Central memory CD8-positive, alpha-beta T cell (primary cell): ENCODE measurements around the gene MED7.

Experiments used
- ATAC-seq: fragments of 150-1000 bp; cut with Tn5 transposase; replicated peaks from 2 replicates; pipeline ENCODE4 v1.10.0; 2022; ENCODE audit warnings: mild to moderate bottlenecking, moderate FRiP score, moderate number of reproducible peaks; ENCODE audit not compliant: poor library complexity, severe bottlenecking; ENCODE audit errors: extremely low read depth
- DNase-seq, 2 donors: peaks; one replicate each; pipeline ENCODE4 v3.0.0; 2021; ENCODE audit warnings: low spot score in 2 of 2
- H3K27ac Mint-ChIP-seq: one replicate; pipeline ENCODE4 v1.8.0; 2022; ENCODE audit warnings: low read depth, mild to moderate bottlenecking, moderate library complexity, mixed read lengths
- H3K27me3 Mint-ChIP-seq: one replicate; pipeline ENCODE4 v1.8.0; 2022; ENCODE audit warnings: mixed read lengths
- H3K36me3 Mint-ChIP-seq: one replicate; pipeline ENCODE4 v1.8.0; 2022; ENCODE audit warnings: mild to moderate bottlenecking, moderate library complexity, mixed read lengths; ENCODE audit not compliant: insufficient read depth
- H3K4me1 Mint-ChIP-seq: one replicate; pipeline ENCODE4 v1.8.0; 2022; ENCODE audit warnings: mixed read lengths
- H3K4me3 Mint-ChIP-seq: one replicate; pipeline ENCODE4 v1.8.0; 2022; ENCODE audit warnings: mild to moderate bottlenecking, moderate library complexity, mixed read lengths
- H3K9me3 Mint-ChIP-seq: one replicate; pipeline ENCODE4 v1.8.0; 2022; ENCODE audit warnings: mixed read lengths

MED7 gene

GRCh38 chr5:157175071-157175612 lies 32.5 kb upstream of the MED7 start:
- no peak overlapping the region for H3K4me3 Mint-ChIP-seq
- peaks cover 6% of the 10 kb centered on the region for H3K9me3 Mint-ChIP-seq
- no peak for DNase-seq
- ATAC-seq = no peak
- H3K36me3 Mint-ChIP-seq = peaks cover 3% of the 10 kb centered on the region
- no peaks in the 10 kb centered on the region for H3K27me3 Mint-ChIP-seq
- no peak overlapping the region for H3K27ac Mint-ChIP-seq
- H3K4me1 Mint-ChIP-seq = peaks cover 58% of the 10 kb centered on the region

GRCh38 chr5:157172403-157172802 lies 29.7 kb upstream of the MED7 start:
- peak overlapping the region; percentile 17 for H3K4me3 Mint-ChIP-seq
- H3K36me3 Mint-ChIP-seq = no peaks in the 10 kb centered on the region
- H3K27me3 Mint-ChIP-seq = no peaks in the 10 kb centered on the region
- DNase-seq = peak in 1 of 2 donors; percentile 54
- peaks cover 6% of the 10 kb centered on the region for H3K9me3 Mint-ChIP-seq
- peak; percentile 97 for ATAC-seq
- H3K4me1 Mint-ChIP-seq = peaks cover 34% of the 10 kb centered on the region
- peak overlapping the region; percentile 63 for H3K27ac Mint-ChIP-seq

GRCh38 chr5:157168286-157168685 lies 25.6 kb upstream of the MED7 start:
- no peak for ATAC-seq
- H3K27ac Mint-ChIP-seq = no peak overlapping the region
- no peak for DNase-seq
- peaks cover 6% of the 10 kb centered on the region for H3K9me3 Mint-ChIP-seq
- no peak overlapping the region for H3K4me3 Mint-ChIP-seq
- no peaks in the 10 kb centered on the region for H3K36me3 Mint-ChIP-seq
- H3K4me1 Mint-ChIP-seq = peaks cover 39% of the 10 kb centered on the region
- H3K27me3 Mint-ChIP-seq = no peaks in the 10 kb centered on the region

- ATAC-seq = no peak
- Mint-ChIP-seq H3K36me3 (no peaks in the 10 kb centered on the region), H3K27ac (peak overlapping the region; percentile 62), H3K27me3 (no peaks in the 10 kb centered on the region), H3K4me1 (peaks cover 29% of the 10 kb centered on the region), H3K9me3 (peaks cover 6% of the 10 kb centered on the region), H3K4me3 (no peak overlapping the region)
- DNase-seq = no peak
Measured at GRCh38 chr5:157167214-157167621, 24.6 kb upstream of the MED7 start.

- no peak for ATAC-seq
Measured at GRCh38 chr5:157166214-157167213, 23.8 kb upstream of the MED7 start, which contains the start of gene GARIN3. Gene GARIN3 (minus strand): TSS chr5:157166264. CDS start chr5:157166168, 96 bp downstream.

GRCh38 chr5:157165668-157166067 lies 23.0 kb upstream of the MED7 start:
- Mint-ChIP-seq H3K27me3 (no peaks in the 10 kb centered on the region), H3K4me1 (peaks cover 16% of the 10 kb centered on the region), H3K4me3 (no peak overlapping the region), H3K27ac (no peak overlapping the region), H3K9me3 (peaks cover under 1% of the 10 kb centered on the region), H3K36me3 (no peaks in the 10 kb centered on the region)
- ATAC-seq (no peak), DNase-seq (no peak)

More at GRCh38 chr5:157166214-157167213, 23.8 kb upstream of the MED7 start, which contains the start of gene GARIN3:
- Mint-ChIP-seq H3K9me3 (peaks cover 6% of the 10 kb centered on the region), H3K36me3 (no peaks in the 10 kb centered on the region), H3K4me1 (peaks cover 23% of the 10 kb centered on the region), H3K27me3 (no peaks in the 10 kb centered on the region), H3K4me3 (no peak within 1 kb of the TSS), H3K27ac (peak within 1 kb of the TSS; percentile 62)
- no peak for DNase-seq

- ATAC-seq (no peak), DNase-seq (no peak)
- peaks cover 14% of the 10 kb centered on the region for H3K4me1 Mint-ChIP-seq
- no peak overlapping the region for H3K4me3 Mint-ChIP-seq
- no peaks in the 10 kb centered on the region for H3K9me3 Mint-ChIP-seq
- H3K36me3 Mint-ChIP-seq = no peaks in the 10 kb centered on the region
- no peaks in the 10 kb centered on the region for H3K27me3 Mint-ChIP-seq
- H3K27ac Mint-ChIP-seq = no peak overlapping the region
Measured at GRCh38 chr5:157165261-157165660, 22.6 kb upstream of the MED7 start.

GRCh38 chr5:157164521-157164920 lies 21.9 kb upstream of the MED7 start:
- ATAC-seq (no peak), DNase-seq (no peak)
- peaks cover 21% of the 10 kb centered on the region for H3K4me1 Mint-ChIP-seq
- peaks cover 2% of the 10 kb centered on the region for H3K36me3 Mint-ChIP-seq
- H3K9me3 Mint-ChIP-seq = no peaks in the 10 kb centered on the region
- no peak overlapping the region for H3K27ac Mint-ChIP-seq
- no peak overlapping the region for H3K4me3 Mint-ChIP-seq
- H3K27me3 Mint-ChIP-seq = no peaks in the 10 kb centered on the region

- peaks cover 5% of the 10 kb centered on the region for H3K36me3 Mint-ChIP-seq
- no peaks in the 10 kb centered on the region for H3K27me3 Mint-ChIP-seq
- peaks cover 29% of the 10 kb centered on the region for H3K4me1 Mint-ChIP-seq
- ATAC-seq = no peak
- no peak for DNase-seq
- H3K9me3 Mint-ChIP-seq = no peaks in the 10 kb centered on the region
- H3K27ac Mint-ChIP-seq = no peak overlapping the region
- no peak overlapping the region for H3K4me3 Mint-ChIP-seq
Measured at GRCh38 chr5:157162919-157163510, 20.4 kb upstream of the MED7 start.

GRCh38 chr5:157161996-157162395 lies 19.3 kb upstream of the MED7 start:
- Mint-ChIP-seq H3K9me3 (no peaks in the 10 kb centered on the region), H3K27ac (no peak overlapping the region), H3K27me3 (no peaks in the 10 kb centered on the region), H3K4me3 (no peak overlapping the region), H3K36me3 (peaks cover 5% of the 10 kb centered on the region), H3K4me1 (peaks cover 26% of the 10 kb centered on the region)
- no peak for ATAC-seq
- DNase-seq = no peak

GRCh38 chr5:157160001-157160400 lies 17.3 kb upstream of the MED7 start:
- peaks cover 36% of the 10 kb centered on the region for H3K4me1 Mint-ChIP-seq
- peak overlapping the region; percentile 94 for H3K27ac Mint-ChIP-seq

GRCh38 chr5:157159209-157159751 lies 16.6 kb upstream of the MED7 start:
- H3K4me1 Mint-ChIP-seq = peaks cover 43% of the 10 kb centered on the region
- H3K27me3 Mint-ChIP-seq = no peaks in the 10 kb centered on the region
- peak overlapping the region; percentile 63 for H3K4me3 Mint-ChIP-seq
- H3K36me3 Mint-ChIP-seq = peaks cover 7% of the 10 kb centered on the region
- ATAC-seq (peak; percentile 66), DNase-seq (no peak)
- H3K9me3 Mint-ChIP-seq = no peaks in the 10 kb centered on the region
- peak overlapping the region; percentile 94 for H3K27ac Mint-ChIP-seq

More at GRCh38 chr5:157160001-157160400, 17.3 kb upstream of the MED7 start:
- Mint-ChIP-seq H3K27me3 (no peaks in the 10 kb centered on the region), H3K9me3 (no peaks in the 10 kb centered on the region), H3K4me3 (peak overlapping the region; percentile 63), H3K36me3 (peaks cover 7% of the 10 kb centered on the region)
- peak in 1 of 2 donors; percentile 38 for DNase-seq
- peak; percentile 80 for ATAC-seq
